ENCODE measurements around the gene SELENOO.
A peak's percentile ranks its signal among the peaks of the same experiment; 100 is the strongest.

The SELENOO gene

GRCh38 chr22:50183141-50183971, 17.5 kb upstream of the SELENOO start:
- no peak for FAIRE-seq
- TF ChIP-seq PAX5 (IDR thresholded peaks at IDR 0.05; ENCODE audit: insufficient read depth, low read length, severe bottlenecking) = no peak
- DNase-seq (ENCODE audit: insufficient read length, low spot score) = no peak

GRCh38 chr22:50184004-50184901, 16.6 kb upstream of the SELENOO start:
- TF ChIP-seq POLR2AphosphoS5 (IDR thresholded peaks at IDR 0.05; ENCODE audit: low read depth, low read length) (no peak), POLR2A (IDR thresholded peaks at IDR 0.05; ENCODE audit: low read depth, low read length) (no peak), TAF1 (IDR thresholded peaks at IDR 0.05; ENCODE audit: low read depth, low read length) (no peak), SPI1 (IDR thresholded peaks at IDR 0.05; ENCODE audit: low read depth, low read length) (no peak), PAX5 (IDR thresholded peaks at IDR 0.05; ENCODE audit: insufficient read depth, low read length, severe bottlenecking) (no peak), POU2F2 (IDR thresholded peaks at IDR 0.05; ENCODE audit: low read depth, low read length) (no peak)
- no peak for DNase-seq (ENCODE audit: insufficient read length, low spot score)
- FAIRE-seq = peak; percentile 5

- no peak for FAIRE-seq
- no peak for TF ChIP-seq TAF1 (IDR thresholded peaks at IDR 0.05; ENCODE audit: low read depth, low read length)
- TF ChIP-seq PAX5 (IDR thresholded peaks at IDR 0.05; ENCODE audit: insufficient read depth, low read length, severe bottlenecking) = no peak
- no peak for TF ChIP-seq SPI1 (IDR thresholded peaks at IDR 0.05; ENCODE audit: low read depth, low read length)
- TF ChIP-seq POU2F2 (IDR thresholded peaks at IDR 0.05; ENCODE audit: low read depth, low read length) = no peak
- TF ChIP-seq POLR2AphosphoS5 (IDR thresholded peaks at IDR 0.05; ENCODE audit: low read depth, low read length) = no peak
- no peak for TF ChIP-seq POLR2A (IDR thresholded peaks at IDR 0.05; ENCODE audit: low read depth, low read length)
- DNase-seq (ENCODE audit: insufficient read length, low spot score) = no peak
Measured at GRCh38 chr22:50184902-50185374, 15.9 kb upstream of the SELENOO start.

- TF ChIP-seq SPI1 (IDR thresholded peaks at IDR 0.05; ENCODE audit: low read depth, low read length) (no peak), POLR2A (IDR thresholded peaks at IDR 0.05; ENCODE audit: low read depth, low read length) (no peak), POU2F2 (IDR thresholded peaks at IDR 0.05; ENCODE audit: low read depth, low read length) (no peak), TAF1 (IDR thresholded peaks at IDR 0.05; ENCODE audit: low read depth, low read length) (no peak), POLR2AphosphoS5 (IDR thresholded peaks at IDR 0.05; ENCODE audit: low read depth, low read length) (no peak), PAX5 (IDR thresholded peaks at IDR 0.05; ENCODE audit: insufficient read depth, low read length, severe bottlenecking) (no peak)
- peak; percentile 94 for FAIRE-seq
Measured at GRCh38 chr22:50185375-50186087, 15.3 kb upstream of the SELENOO start, which contains the start of gene TRABD. Gene TRABD, plus strand, starts transcription at chr22:50185913. Its CDS starts 7,148 bp downstream, at chr22:50193061.

GRCh38 chr22:50186181-50186714, 14.6 kb upstream of the SELENOO start:
- TF ChIP-seq POU2F2 (IDR thresholded peaks at IDR 0.05; ENCODE audit: low read depth, low read length) (no peak), POLR2AphosphoS5 (IDR thresholded peaks at IDR 0.05; ENCODE audit: low read depth, low read length) (no peak), POLR2A (IDR thresholded peaks at IDR 0.05; ENCODE audit: low read depth, low read length) (no peak), TAF1 (IDR thresholded peaks at IDR 0.05; ENCODE audit: low read depth, low read length) (no peak), SPI1 (IDR thresholded peaks at IDR 0.05; ENCODE audit: low read depth, low read length) (no peak), PAX5 (IDR thresholded peaks at IDR 0.05; ENCODE audit: insufficient read depth, low read length, severe bottlenecking) (no peak)
- DNase-seq (ENCODE audit: insufficient read length, low spot score) = no peak
- no peak for FAIRE-seq

More at GRCh38 chr22:50185375-50186087, 15.3 kb upstream of the SELENOO start, which contains the start of gene TRABD:
- peak; percentile 98 for DNase-seq (ENCODE audit: insufficient read length, low spot score)

- DNase-seq (ENCODE audit: insufficient read length, low spot score) (no peak), FAIRE-seq (peak; percentile 64)
- TF ChIP-seq SPI1 (IDR thresholded peaks at IDR 0.05; ENCODE audit: low read depth, low read length) = 0 out of 2 replicates have a peak, but pooled peaks have one; percentile 15
- TF ChIP-seq PAX5 (IDR thresholded peaks at IDR 0.05; ENCODE audit: insufficient read depth, low read length, severe bottlenecking) = no peak
- no peak for TF ChIP-seq POLR2A (IDR thresholded peaks at IDR 0.05; ENCODE audit: low read depth, low read length)
- TF ChIP-seq TAF1 (IDR thresholded peaks at IDR 0.05; ENCODE audit: low read depth, low read length) = no peak
Measured at GRCh38 chr22:50186761-50187523, 13.9 kb upstream of the SELENOO start.

GRCh38 chr22:50188356-50188755, 12.5 kb upstream of the SELENOO start:
- FAIRE-seq (no peak), DNase-seq (ENCODE audit: insufficient read length, low spot score) (no peak)
- TF ChIP-seq POLR2A (IDR thresholded peaks at IDR 0.05; ENCODE audit: low read depth, low read length) = no peak
- TF ChIP-seq POLR2AphosphoS5 (IDR thresholded peaks at IDR 0.05; ENCODE audit: low read depth, low read length) = no peak
- TF ChIP-seq POU2F2 (IDR thresholded peaks at IDR 0.05; ENCODE audit: low read depth, low read length) = no peak
- TF ChIP-seq PAX5 (IDR thresholded peaks at IDR 0.05; ENCODE audit: insufficient read depth, low read length, severe bottlenecking) = no peak
- no peak for TF ChIP-seq SPI1 (IDR thresholded peaks at IDR 0.05; ENCODE audit: low read depth, low read length)

GRCh38 chr22:50189184-50189848, 11.5 kb upstream of the SELENOO start:
- DNase-seq (ENCODE audit: insufficient read length, low spot score) = no peak
- TF ChIP-seq PAX5 (IDR thresholded peaks at IDR 0.05; ENCODE audit: insufficient read depth, low read length, severe bottlenecking) = no peak
- no peak for TF ChIP-seq SPI1 (IDR thresholded peaks at IDR 0.05; ENCODE audit: low read depth, low read length)
- 0 out of 2 replicates have a peak, but pooled peaks have one; percentile 34 for TF ChIP-seq POLR2A (IDR thresholded peaks at IDR 0.05; ENCODE audit: low read depth, low read length)
- no peak for TF ChIP-seq POU2F2 (IDR thresholded peaks at IDR 0.05; ENCODE audit: low read depth, low read length)
- TF ChIP-seq TAF1 (IDR thresholded peaks at IDR 0.05; ENCODE audit: low read depth, low read length) = no peak

More at GRCh38 chr22:50189184-50189848, 11.5 kb upstream of the SELENOO start:
- FAIRE-seq = peak; percentile 57
